ENCODE measurements around the gene HOXC9. TPM values are rescaled to one million over a fixed set of nuclear protein-coding genes. Genes with fewer than 3 reads are reported as not detected.

Gene HOXC9
- total and polyA plus RNA-seq, 2 of the 8 experiments (the other 6 are each of a cell fraction or from before 2014, with no cell fraction given) = not detected

- H2BK20ac ChIP-seq (ENCODE audit: low read length) = no peak overlapping the region
- H2BK15ac ChIP-seq (ENCODE audit: low read length) = no peak overlapping the region
- no peak for FAIRE-seq
- H3K9me3 ChIP-seq (ENCODE audit: insufficient read depth in 2 of 2, low read depth in 1 of 2, low read length in 1 of 2) = 0 out of 4 replicates have a peak, but pooled peaks cover 0 to 2% of the 10 kb centered on the region in 2 experiments
- no peak overlapping the region for H4K91ac ChIP-seq (replicated peaks; ENCODE audit: insufficient read length, low read length)
- H3K4ac ChIP-seq (replicated peaks; ENCODE audit: insufficient read length, low read depth, low read length) = no peak overlapping the region
- H2AK5ac ChIP-seq (ENCODE audit: low read depth, low read length) = no peak overlapping the region; the same call in 1 of the 2 replicates
- no peak overlapping the region for H3K23ac ChIP-seq (ENCODE audit: insufficient read length)
- H4K20me1 ChIP-seq (replicated peaks in 1 of 2; ENCODE audit: control insufficient read depth in 1 of 2, insufficient read depth in 2 of 2, low read length in 2 of 2) = peaks cover 17 to 27% of the 10 kb centered on the region in 2 experiments
- no peak overlapping the region for H3K14ac ChIP-seq (ENCODE audit: insufficient read length)
- H3K27me3 ChIP-seq (replicated peaks in 1 of 4; ENCODE audit: control insufficient read depth in 3 of 4, extremely low read depth in 1 of 4, insufficient read depth in 3 of 4, low read length in 3 of 4) = peaks cover 96 to 100% (median 99%) of the 10 kb centered on the region in 4 experiments
- peaks cover 1% of the 10 kb centered on the region; the same call in 1 of the 2 replicates for H3K23me2 ChIP-seq (ENCODE audit: low read depth, low read length)
- H3K9ac ChIP-seq (replicated peaks in 1 of 4; ENCODE audit: extremely low read depth in 1 of 4, low read depth in 3 of 4, low read length in 3 of 4) = no peak overlapping the region
- H4K8ac ChIP-seq (ENCODE audit: extremely low read depth, insufficient read depth, low read length) = no peak overlapping the region
- H2BK5ac ChIP-seq (ENCODE audit: low read depth, low read length) = no peak overlapping the region
- H3K79me2 ChIP-seq (ENCODE audit: control insufficient read depth in 1 of 2, insufficient read depth in 2 of 2, low read length in 2 of 2) = no peaks in the 10 kb centered on the region
- POLR2A ChIA-PET (ENCODE audit: partially characterized antibody) = no interaction called here
- no peak overlapping the region for H3K4me3 ChIP-seq (ENCODE audit: extremely low read depth in 1 of 4, insufficient read depth in 2 of 4, low read depth in 3 of 4, low read length in 4 of 4)
- DNase-seq (ENCODE audit: low read depth in 1 of 2, low spot score in 2 of 2) = no peak
- WGBS, 2 experiments (ENCODE audit: extremely low coverage in 1 of 2, insufficient coverage in 1 of 2, insufficient read length in 1 of 2, insufficient replicate concordance in 2 of 2, low coverage in 1 of 2, low lambda C conversion rate in 2 of 2, missing lambda C conversion rate in 1 of 2) = 15% methylated on average over 21 of the region's 21 CpGs; no CpG with 5 or more reads in 1 of the 2 experiments
- no peak overlapping the region for H3K27ac ChIP-seq (ENCODE audit: low read depth, low read length)
- no peak overlapping the region; a peak in 1 of 4 replicates for H3K4me2 ChIP-seq (ENCODE audit: insufficient read depth in 1 of 2, low read depth in 2 of 2, low read length in 2 of 2)
- H2AFZ ChIP-seq (ENCODE audit: low read length) = no peak overlapping the region
- H2BK12ac ChIP-seq (ENCODE audit: low read depth, low read length) = no peak overlapping the region
- peaks cover 0 to 3% (median 0%) of the 10 kb centered on the region in 4 experiments; a peak in 1 of 8 replicates for H3K36me3 ChIP-seq (ENCODE audit: control insufficient read depth in 2 of 4, insufficient read depth in 4 of 4, low read length in 3 of 4)
- no peaks in the 10 kb centered on the region for H3K79me1 ChIP-seq (ENCODE audit: low read depth, low read length)
- H3K4me1 ChIP-seq (replicated peaks in 1 of 4; ENCODE audit: control insufficient read depth in 3 of 4, insufficient read depth in 4 of 4, low read length in 3 of 4) = peaks cover 0 to 10% (median 4%) of the 10 kb centered on the region in 4 experiments; a peak in 6 of 7 replicates
- CTCF ChIA-PET (ENCODE audit: partially characterized antibody) = interaction anchor here (1.2 to 1.9 kb wide), 4 partner anchors 8 to 32 kb away, joined by 3 to 7 read pairs (median 4); partner anchors contain the start of genes HOXC10 and HOXC8
- H2BK120ac ChIP-seq (replicated peaks; ENCODE audit: low read depth, low read length) = no peak overlapping the region
- no peak overlapping the region for H3K56ac ChIP-seq (replicated peaks; ENCODE audit: insufficient read length, low read depth, low read length)
- no peak overlapping the region for H3K18ac ChIP-seq (ENCODE audit: extremely low read depth, low read length)
- no peak overlapping the region for H4K5ac ChIP-seq (ENCODE audit: insufficient read length, low read depth, low read length)
- peak; percentile 14; the same call in 1 of the 2 replicates for TF ChIP-seq CBX8 (IDR thresholded peaks at IDR 0.05; ENCODE audit: borderline replicate concordance, low read depth, low read length)
- no peak for TF ChIP-seq RFX5 (IDR thresholded peaks at IDR 0.05; ENCODE audit: borderline replicate concordance, low read depth, low read length)
- TF ChIP-seq KDM1A (IDR thresholded peaks at IDR 0.05; ENCODE audit: borderline replicate concordance, low read length) = no peak
- no peak for TF ChIP-seq ASH2L (IDR thresholded peaks at IDR 0.05; ENCODE audit: low read length)
- peak; percentile 18 for TF ChIP-seq RNF2 (IDR thresholded peaks at IDR 0.05; ENCODE audit: borderline replicate concordance, low read depth, low read length, missing control alignments, poor library complexity, severe bottlenecking)
- 0 out of 2 replicates have a peak, but pooled peaks have one; percentile 8 for TF ChIP-seq SP1 (IDR thresholded peaks at IDR 0.05; ENCODE audit: low read depth, low read length)
- TF ChIP-seq CREB1 (IDR thresholded peaks at IDR 0.05) = no peak
- TF ChIP-seq TEAD4 (IDR thresholded peaks at IDR 0.05; ENCODE audit: low read depth, low read length) = no peak
- TF ChIP-seq SUZ12 (IDR thresholded peaks at IDR 0.05; ENCODE audit: low read length) = peak; percentile 59
- TF ChIP-seq POU5F1 (IDR thresholded peaks at IDR 0.05; ENCODE audit: low read depth, low read length) = no peak
- peak; percentile 1 for TF ChIP-seq EZH2 (IDR thresholded peaks at IDR 0.05; ENCODE audit: low read depth, low read length, severe bottlenecking)
- TF ChIP-seq GABPA (IDR thresholded peaks at IDR 0.05; ENCODE audit: borderline replicate concordance, insufficient read depth, low read length) = no peak
These were observed 23.7 kb upstream of the HOXC9 start for GRCh38 chr12:53976172-53976822.
